ENCODE measurements around the gene RAB27A. TPM values are rescaled to one million over a fixed set of nuclear protein-coding genes. Genes with fewer than 3 reads are reported as not detected.

Gene RAB27A
- total and polyA plus RNA-seq, 2 donors (not counting 3 experiments of a cell fraction or from before 2014, with no cell fraction given): 7.3 to 30.9 TPM

GRCh38 chr15:55248895-55249294 is 40.7 kb downstream of the RAB27A start:
- no peak for FAIRE-seq

More at GRCh38 chr15:55248895-55249294, 40.7 kb downstream of the RAB27A start:
- no peaks in the 10 kb centered on the region for H3K9me1 ChIP-seq (replicated peaks; ENCODE audit: control insufficient read depth, extremely low read depth, insufficient read depth, low read length)
- H3K27me3 ChIP-seq (ENCODE audit: control insufficient read depth in 2 of 2, insufficient read depth in 2 of 2, low read length in 2 of 2): no peaks in the 10 kb centered on the region
- H4K20me1 ChIP-seq (replicated peaks; ENCODE audit: control insufficient read depth, extremely low read depth, insufficient read depth, low read length): no peaks in the 10 kb centered on the region
- ChIA-PET POLR2A (no interaction called here), CTCF (no interaction called here)
- H2AFZ ChIP-seq (ENCODE audit: low read depth, low read length): no peak overlapping the region
- DNase-seq (ENCODE audit: low read depth, low spot score): no peak
- H3K79me2 ChIP-seq (ENCODE audit: control insufficient read depth, insufficient read depth, low read length): no peaks in the 10 kb centered on the region
- no peak overlapping the region for H3K27ac ChIP-seq (ENCODE audit: insufficient read depth, low read depth, low read length)
- TF ChIP-seq FOS (IDR thresholded peaks at IDR 0.05; ENCODE audit: borderline replicate concordance, insufficient read depth, low read length) (no peak), GATA2 (IDR thresholded peaks at IDR 0.05; ENCODE audit: insufficient read depth, insufficient read length, low read depth, low read length) (no peak), MYC (IDR thresholded peaks at IDR 0.05; ENCODE audit: low read depth, low read length) (no peak), POLR2AphosphoS5 (IDR thresholded peaks at IDR 0.05; ENCODE audit: insufficient read depth, low read depth, low read length) (no peak), EZH2 (IDR thresholded peaks at IDR 0.05; ENCODE audit: borderline replicate concordance, low read depth, low read length, severe bottlenecking) (no peak), JUN (IDR thresholded peaks at IDR 0.05; ENCODE audit: borderline replicate concordance, insufficient read depth, insufficient read length, low read depth) (no peak), POLR2A (IDR thresholded peaks at IDR 0.05; ENCODE audit: low read depth, low read length) (no peak), CTCF (IDR thresholded peaks at IDR 0.05; ENCODE audit: extremely low read depth in 1 of 2, insufficient read depth in 1 of 2, low read depth in 1 of 2, low read length in 2 of 2) (no peak)
- TF ChIP-seq, protein P1, sequence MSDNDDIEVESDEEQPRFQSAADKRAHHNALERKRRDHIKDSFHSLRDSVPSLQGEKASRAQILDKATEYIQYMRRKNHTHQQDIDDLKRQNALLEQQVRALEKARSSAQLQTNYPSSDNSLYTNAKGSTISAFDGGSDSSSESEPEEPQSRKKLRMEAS (IDR thresholded peaks at IDR 0.05; ENCODE audit: insufficient read depth, insufficient read length): no peak
- intact Hi-C loops (cut with micrococcal nuclease) (no loop called here), dilution Hi-C loops (cut with MboI; ENCODE audit: extremely low pct_ligation_motif_present, low sequenced_read_pairs) (no loop called here)
- no peaks in the 10 kb centered on the region for H3K36me3 ChIP-seq (ENCODE audit: control insufficient read depth in 2 of 2, extremely low read depth in 1 of 2, insufficient read depth in 2 of 2, low read length in 2 of 2)
- H3K4me3 ChIP-seq (replicated peaks in 1 of 3; ENCODE audit: insufficient read depth in 1 of 3, low read depth in 1 of 3, low read length in 3 of 3): no peak overlapping the region
- no peak overlapping the region for H3K4me2 ChIP-seq (ENCODE audit: insufficient read depth, low read length)
- no peak overlapping the region for H3K9ac ChIP-seq (replicated peaks; ENCODE audit: extremely low read depth, insufficient read depth, low read length)
- H3K9me3 ChIP-seq (replicated peaks; ENCODE audit: control insufficient read depth, insufficient read depth, low read length): no peaks in the 10 kb centered on the region
- no TSS peak for BruUV-seq (replicated peaks)
- no peaks in the 10 kb centered on the region for H3K4me1 ChIP-seq (ENCODE audit: control insufficient read depth, extremely low read depth, insufficient read depth, low read length)
